Calu3 (cell line): ENCODE measurements around the gene DYNC2LI1. TPM values are rescaled to one million over a fixed set of nuclear protein-coding genes. Genes with fewer than 3 reads are reported as not detected.

Experiments used
- BruUV-seq: library from RNA; stranded (reverse); fragments of 400-500 nt; replicated peaks from 2 replicates; lab custom pipeline; 2021; lab: Mats Ljungman, UMichigan
- CTCF ChIA-PET: fragments of 300-600 bp; sonication (Branson Sonifier 250); formaldehyde crosslinking; loops from one replicate; lab custom pipeline; 2022; ENCODE audit warnings: antibody characterized with exemption; lab: Charles Lee
- DNase-seq: peaks from one replicate; pipeline ENCODE4 v3.0.0; 2022
- H3K27ac Mint-ChIP-seq: one replicate; pipeline ENCODE4 v1.8.0; 2022; ENCODE audit warnings: mixed read lengths; ENCODE audit not compliant: unreplicated experiment
- H3K27me3 Mint-ChIP-seq: one replicate; pipeline ENCODE4 v1.8.0; 2022; ENCODE audit warnings: mixed read lengths; ENCODE audit not compliant: unreplicated experiment
- H3K36me3 Mint-ChIP-seq: one replicate; pipeline ENCODE4 v1.8.0; 2022; ENCODE audit warnings: mild to moderate bottlenecking, moderate library complexity, mixed read lengths; ENCODE audit not compliant: insufficient read depth, unreplicated experiment
- H3K4me1 Mint-ChIP-seq: one replicate; pipeline ENCODE4 v1.8.0; 2022; ENCODE audit warnings: mild to moderate bottlenecking, low read depth, mixed read lengths; ENCODE audit not compliant: unreplicated experiment
- H3K4me3 Mint-ChIP-seq: one replicate; pipeline ENCODE4 v1.8.0; 2022; ENCODE audit warnings: mild to moderate bottlenecking, low read depth, moderate library complexity, mixed read lengths; ENCODE audit not compliant: unreplicated experiment
- H3K9me3 Mint-ChIP-seq: one replicate; pipeline ENCODE4 v1.8.0; 2022; ENCODE audit warnings: low read depth, mixed read lengths; ENCODE audit not compliant: unreplicated experiment
- intact Hi-C: fragments of 100-400 bp; cut with micrococcal nuclease; formaldehyde crosslinking; loops from one replicate; pipeline ENCODE4 v1.10.0; 2022; ENCODE audit not compliant: unreplicated experiment
- total RNA-seq: library from RNA; stranded (reverse); gene quantifications from 2 replicates; pipeline ENCODE4 v1.2.3, GENCODE V29; 2022
- TF ChIP-seq, protein P1 (sequence below): fragments of 200-600 bp; IDR thresholded peaks from one replicate; pipeline ENCODE4 v1.8.0; 2022; ENCODE audit warnings: antibody characterized with exemption; ENCODE audit not compliant: unreplicated experiment

Gene DYNC2LI1
- total RNA-seq, 1 experiment from 2014 or later: 20.0 TPM

DNA sequence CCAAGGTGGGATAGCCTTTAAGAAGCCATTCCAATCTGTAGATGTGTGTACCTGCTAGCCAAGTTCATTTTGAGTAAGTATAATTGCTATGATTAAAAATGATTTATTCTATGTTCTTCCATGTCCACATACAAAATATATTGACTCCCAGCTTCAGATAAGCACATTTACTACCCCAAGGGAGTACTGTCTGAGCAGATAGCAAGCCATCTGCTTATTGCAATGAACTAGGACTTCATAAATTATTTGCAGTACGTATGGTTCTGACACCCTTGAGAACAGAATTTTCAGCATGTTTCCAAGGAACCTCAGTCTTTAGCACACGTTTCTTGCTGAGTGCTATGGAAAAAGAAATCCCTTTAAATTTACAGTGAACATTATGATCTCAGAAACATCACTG lies 36.6 kb downstream of the DYNC2LI1 start:
- intact Hi-C loops: no loop called here
- BruUV-seq: no TSS peak
- no peaks in the 10 kb centered on the region for H3K9me3 Mint-ChIP-seq
- H3K4me3 Mint-ChIP-seq: no peak overlapping the region
- DNase-seq: no peak
- H3K27me3 Mint-ChIP-seq: no peaks in the 10 kb centered on the region
- H3K36me3 Mint-ChIP-seq: no peaks in the 10 kb centered on the region
- TF ChIP-seq, protein P1, sequence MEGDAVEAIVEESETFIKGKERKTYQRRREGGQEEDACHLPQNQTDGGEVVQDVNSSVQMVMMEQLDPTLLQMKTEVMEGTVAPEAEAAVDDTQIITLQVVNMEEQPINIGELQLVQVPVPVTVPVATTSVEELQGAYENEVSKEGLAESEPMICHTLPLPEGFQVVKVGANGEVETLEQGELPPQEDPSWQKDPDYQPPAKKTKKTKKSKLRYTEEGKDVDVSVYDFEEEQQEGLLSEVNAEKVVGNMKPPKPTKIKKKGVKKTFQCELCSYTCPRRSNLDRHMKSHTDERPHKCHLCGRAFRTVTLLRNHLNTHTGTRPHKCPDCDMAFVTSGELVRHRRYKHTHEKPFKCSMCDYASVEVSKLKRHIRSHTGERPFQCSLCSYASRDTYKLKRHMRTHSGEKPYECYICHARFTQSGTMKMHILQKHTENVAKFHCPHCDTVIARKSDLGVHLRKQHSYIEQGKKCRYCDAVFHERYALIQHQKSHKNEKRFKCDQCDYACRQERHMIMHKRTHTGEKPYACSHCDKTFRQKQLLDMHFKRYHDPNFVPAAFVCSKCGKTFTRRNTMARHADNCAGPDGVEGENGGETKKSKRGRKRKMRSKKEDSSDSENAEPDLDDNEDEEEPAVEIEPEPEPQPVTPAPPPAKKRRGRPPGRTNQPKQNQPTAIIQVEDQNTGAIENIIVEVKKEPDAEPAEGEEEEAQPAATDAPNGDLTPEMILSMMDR: no peak
- CTCF ChIA-PET: no interaction called here
- H3K27ac Mint-ChIP-seq: no peak overlapping the region
- H3K4me1 Mint-ChIP-seq: peaks cover 12% of the 10 kb centered on the region

DNA sequence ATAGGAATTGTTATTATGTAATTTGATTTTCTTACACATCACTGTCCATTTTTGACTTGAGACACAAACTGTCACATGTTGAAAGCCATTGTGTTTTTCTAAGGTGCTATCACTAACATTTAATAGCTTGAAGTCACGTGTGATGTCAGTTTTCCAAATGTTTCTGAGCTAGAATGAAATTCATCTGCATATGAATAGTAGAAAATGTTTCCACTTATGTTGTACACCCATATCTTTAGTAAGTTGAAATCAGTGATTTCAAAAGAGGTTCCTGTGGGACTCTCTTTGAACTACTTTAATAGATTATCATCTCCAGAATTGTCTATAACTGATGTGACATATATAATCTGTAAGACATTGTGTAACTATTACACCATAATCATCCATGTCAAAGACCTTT lies 37.0 kb downstream of the DYNC2LI1 start:
- BruUV-seq: no TSS peak
- TF ChIP-seq, protein P1: no peak
- CTCF ChIA-PET: no interaction called here
- Mint-ChIP-seq H3K27me3 (no peaks in the 10 kb centered on the region), H3K27ac (no peak overlapping the region), H3K36me3 (no peaks in the 10 kb centered on the region), H3K4me3 (no peak overlapping the region), H3K9me3 (no peaks in the 10 kb centered on the region), H3K4me1 (peaks cover 17% of the 10 kb centered on the region)
- intact Hi-C loops: no loop called here
- DNase-seq: no peak

DNA sequence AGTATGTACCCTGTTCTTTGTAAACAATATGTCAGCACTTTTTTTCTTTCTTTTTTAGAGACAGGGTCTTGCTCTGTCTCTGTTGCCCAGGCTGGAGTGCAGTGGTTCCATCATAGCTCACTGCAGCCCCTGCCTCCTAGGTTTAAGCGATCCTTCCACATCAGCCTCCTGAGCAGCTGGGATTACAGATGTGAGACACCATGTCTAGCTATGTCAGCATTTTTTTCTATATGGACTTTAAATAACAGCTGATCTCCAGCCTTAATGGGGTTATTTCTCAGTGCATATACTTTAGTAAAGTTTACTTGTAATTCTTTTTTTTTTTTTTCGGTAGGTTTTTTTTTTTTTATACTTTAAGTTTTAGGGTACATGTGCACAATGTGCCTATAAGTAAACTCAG lies 38.2 kb downstream of the DYNC2LI1 start:
- DNase-seq: no peak
- H3K27me3 Mint-ChIP-seq: no peaks in the 10 kb centered on the region
- peaks cover 3% of the 10 kb centered on the region for H3K9me3 Mint-ChIP-seq
- no TSS peak for BruUV-seq
- CTCF ChIA-PET: no interaction called here
- peaks cover 3% of the 10 kb centered on the region for H3K36me3 Mint-ChIP-seq
- TF ChIP-seq, protein P1: no peak
- H3K4me1 Mint-ChIP-seq: peaks cover 17% of the 10 kb centered on the region
- H3K27ac Mint-ChIP-seq: no peak overlapping the region
- intact Hi-C loops: no loop called here
- no peak overlapping the region for H3K4me3 Mint-ChIP-seq

DNA sequence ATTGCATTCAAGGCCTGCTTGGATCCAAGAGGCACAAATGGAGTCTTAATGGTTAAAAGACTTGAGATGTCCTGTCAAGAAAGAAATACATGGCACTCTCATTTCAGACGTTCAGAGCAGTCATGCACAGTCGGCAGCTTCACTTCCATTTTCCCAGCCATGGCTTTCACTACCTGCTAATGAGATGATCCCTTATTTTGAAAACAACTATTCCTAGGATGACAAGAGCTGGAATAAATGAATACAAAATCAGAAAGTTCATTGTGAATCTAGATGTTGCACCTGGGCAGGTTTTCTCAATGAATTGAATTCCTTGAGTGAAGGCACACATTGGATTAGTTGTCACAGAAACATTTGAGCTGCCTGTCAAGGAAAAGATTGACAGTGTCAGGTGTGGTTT lies 39.1 kb downstream of the DYNC2LI1 start:
- DNase-seq: no peak
- Mint-ChIP-seq H3K27ac (no peak overlapping the region), H3K4me1 (peaks cover 15% of the 10 kb centered on the region), H3K27me3 (no peaks in the 10 kb centered on the region), H3K9me3 (peaks cover 3% of the 10 kb centered on the region), H3K4me3 (no peak overlapping the region), H3K36me3 (peaks cover 3% of the 10 kb centered on the region)
- intact Hi-C loops: no loop called here
- CTCF ChIA-PET: no interaction called here
- BruUV-seq: no TSS peak
- TF ChIP-seq, protein P1: no peak

DNA sequence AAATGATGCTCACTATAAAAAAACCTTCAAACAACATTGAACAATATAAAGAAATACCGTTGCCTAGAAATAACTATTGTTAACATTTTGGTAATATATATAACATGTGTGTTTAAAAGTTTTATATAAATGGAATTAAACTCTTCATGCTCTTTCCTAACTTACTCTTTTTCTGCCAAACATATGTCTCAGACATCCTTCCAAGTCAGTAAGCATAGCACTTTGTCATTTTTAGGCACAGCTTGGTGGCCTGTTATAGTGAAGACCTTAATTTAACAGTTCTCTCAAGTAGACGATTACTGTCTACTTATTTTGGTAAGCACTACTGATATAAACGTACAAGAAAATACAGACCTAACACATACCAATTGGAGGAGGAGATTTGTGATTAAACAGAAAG lies 40.9 kb downstream of the DYNC2LI1 start:
- peaks cover 9% of the 10 kb centered on the region for H3K36me3 Mint-ChIP-seq
- H3K27ac Mint-ChIP-seq: no peak overlapping the region
- TF ChIP-seq, protein P1: no peak
- no peak for DNase-seq
- H3K4me3 Mint-ChIP-seq: no peak overlapping the region
- BruUV-seq: no TSS peak
- H3K9me3 Mint-ChIP-seq: peaks cover 3% of the 10 kb centered on the region
- CTCF ChIA-PET: no interaction called here
- no peaks in the 10 kb centered on the region for H3K27me3 Mint-ChIP-seq
- intact Hi-C loops: no loop called here
- peaks cover 19% of the 10 kb centered on the region for H3K4me1 Mint-ChIP-seq
